ENCODE measurements around the gene TYROBP.

Gene TYROBP

DNA sequence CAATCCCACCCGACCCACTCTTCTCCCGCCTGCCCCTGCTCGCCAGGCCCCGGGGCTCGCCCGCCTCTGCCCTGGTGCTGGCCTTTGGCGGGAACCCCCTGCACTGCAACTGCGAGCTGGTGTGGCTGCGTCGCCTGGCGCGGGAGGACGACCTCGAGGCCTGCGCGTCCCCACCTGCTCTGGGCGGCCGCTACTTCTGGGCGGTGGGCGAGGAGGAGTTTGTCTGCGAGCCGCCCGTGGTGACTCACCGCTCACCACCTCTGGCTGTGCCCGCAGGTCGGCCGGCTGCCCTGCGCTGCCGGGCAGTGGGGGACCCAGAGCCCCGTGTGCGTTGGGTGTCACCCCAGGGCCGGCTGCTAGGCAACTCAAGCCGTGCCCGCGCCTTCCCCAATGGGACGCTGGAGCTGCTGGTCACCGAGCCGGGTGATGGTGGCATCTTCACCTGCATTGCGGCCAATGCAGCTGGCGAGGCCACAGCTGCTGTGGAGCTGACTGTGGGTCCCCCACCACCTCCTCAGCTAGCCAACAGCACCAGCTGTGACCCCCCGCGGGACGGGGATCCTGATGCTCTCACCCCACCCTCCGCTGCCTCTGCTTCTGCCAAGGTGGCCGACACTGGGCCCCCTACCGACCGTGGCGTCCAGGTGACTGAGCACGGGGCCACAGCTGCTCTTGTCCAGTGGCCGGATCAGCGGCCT is 32.1 kb upstream of the TYROBP start:
- H3K4me2 ChIP-seq (ENCODE audit: low read length) = no peak overlapping the region
- H3K9ac ChIP-seq (ENCODE audit: low read length) = no peak overlapping the region
- no peaks in the 10 kb centered on the region for H4K20me1 ChIP-seq (ENCODE audit: insufficient read depth, low read length)
- TF ChIP-seq, protein P1, sequence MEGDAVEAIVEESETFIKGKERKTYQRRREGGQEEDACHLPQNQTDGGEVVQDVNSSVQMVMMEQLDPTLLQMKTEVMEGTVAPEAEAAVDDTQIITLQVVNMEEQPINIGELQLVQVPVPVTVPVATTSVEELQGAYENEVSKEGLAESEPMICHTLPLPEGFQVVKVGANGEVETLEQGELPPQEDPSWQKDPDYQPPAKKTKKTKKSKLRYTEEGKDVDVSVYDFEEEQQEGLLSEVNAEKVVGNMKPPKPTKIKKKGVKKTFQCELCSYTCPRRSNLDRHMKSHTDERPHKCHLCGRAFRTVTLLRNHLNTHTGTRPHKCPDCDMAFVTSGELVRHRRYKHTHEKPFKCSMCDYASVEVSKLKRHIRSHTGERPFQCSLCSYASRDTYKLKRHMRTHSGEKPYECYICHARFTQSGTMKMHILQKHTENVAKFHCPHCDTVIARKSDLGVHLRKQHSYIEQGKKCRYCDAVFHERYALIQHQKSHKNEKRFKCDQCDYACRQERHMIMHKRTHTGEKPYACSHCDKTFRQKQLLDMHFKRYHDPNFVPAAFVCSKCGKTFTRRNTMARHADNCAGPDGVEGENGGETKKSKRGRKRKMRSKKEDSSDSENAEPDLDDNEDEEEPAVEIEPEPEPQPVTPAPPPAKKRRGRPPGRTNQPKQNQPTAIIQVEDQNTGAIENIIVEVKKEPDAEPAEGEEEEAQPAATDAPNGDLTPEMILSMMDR (IDR thresholded peaks at IDR 0.05; ENCODE audit: low read length) = no peak
- no peak for TF ChIP-seq EZH2 (IDR thresholded peaks at IDR 0.05; ENCODE audit: borderline replicate concordance, low read length)
- H3K27ac ChIP-seq (ENCODE audit: low read depth, low read length, poor library complexity, severe bottlenecking) = no peak overlapping the region
- no peaks in the 10 kb centered on the region for H3K79me2 ChIP-seq (ENCODE audit: insufficient read depth, low read length)
- H3K9me2 ChIP-seq (ENCODE audit: low read depth, low read length) = no peaks in the 10 kb centered on the region
- H3K36me3 ChIP-seq (ENCODE audit: insufficient read depth, low read length) = no peaks in the 10 kb centered on the region
- H3K4me3 ChIP-seq (ENCODE audit: low read depth, low read length, poor library complexity, severe bottlenecking) = no peak overlapping the region
- no peak overlapping the region for H2AFZ ChIP-seq (ENCODE audit: low read length)
- peaks cover 9% of the 10 kb centered on the region for H3K4me1 ChIP-seq (ENCODE audit: insufficient read depth, low read length, severe bottlenecking)
- no peaks in the 10 kb centered on the region for H3K9me3 ChIP-seq (ENCODE audit: low read length)
- peaks cover 5% of the 10 kb centered on the region; the same call in 1 of the 2 replicates for H3K27me3 ChIP-seq (ENCODE audit: insufficient read depth, low read length)
- no peaks in the 10 kb centered on the region for H3F3A ChIP-seq (ENCODE audit: insufficient read depth, low read length)

DNA sequence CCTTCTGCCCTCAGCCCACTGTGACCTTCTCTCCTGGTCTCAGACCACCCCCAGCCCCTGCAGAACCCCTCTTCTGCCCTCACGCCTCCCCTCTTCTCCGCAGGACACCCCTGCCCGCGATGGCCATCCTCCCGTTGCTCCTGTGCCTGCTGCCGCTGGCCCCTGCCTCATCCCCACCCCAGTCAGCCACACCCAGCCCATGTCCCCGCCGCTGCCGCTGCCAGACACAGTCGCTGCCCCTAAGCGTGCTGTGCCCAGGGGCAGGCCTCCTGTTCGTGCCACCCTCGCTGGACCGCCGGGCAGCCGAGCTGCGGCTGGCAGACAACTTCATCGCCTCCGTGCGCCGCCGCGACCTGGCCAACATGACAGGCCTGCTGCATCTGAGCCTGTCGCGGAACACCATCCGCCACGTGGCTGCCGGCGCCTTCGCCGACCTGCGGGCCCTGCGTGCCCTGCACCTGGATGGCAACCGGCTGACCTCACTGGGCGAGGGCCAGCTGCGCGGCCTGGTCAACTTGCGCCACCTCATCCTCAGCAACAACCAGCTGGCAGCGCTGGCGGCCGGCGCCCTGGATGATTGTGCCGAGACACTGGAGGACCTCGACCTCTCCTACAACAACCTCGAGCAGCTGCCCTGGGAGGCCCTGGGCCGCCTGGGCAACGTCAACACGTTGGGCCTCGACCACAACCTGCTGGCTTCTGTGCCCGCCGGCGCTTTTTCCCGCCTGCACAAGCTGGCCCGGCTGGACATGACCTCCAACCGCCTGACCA is 31.4 kb upstream of the TYROBP start:
- Histone ChIP-seq H3K27me3 (ENCODE audit: insufficient read depth, low read length) (peaks cover 5% of the 10 kb centered on the region; the same call in 1 of the 2 replicates), H3K9me3 (ENCODE audit: low read length) (no peaks in the 10 kb centered on the region), H3F3A (ENCODE audit: insufficient read depth, low read length) (no peaks in the 10 kb centered on the region), H3K4me3 (ENCODE audit: low read depth, low read length, poor library complexity, severe bottlenecking) (no peak overlapping the region), H3K27ac (ENCODE audit: low read depth, low read length, poor library complexity, severe bottlenecking) (no peak overlapping the region), H4K20me1 (ENCODE audit: insufficient read depth, low read length) (no peaks in the 10 kb centered on the region), H3K4me2 (ENCODE audit: low read length) (no peak overlapping the region), H3K36me3 (ENCODE audit: insufficient read depth, low read length) (no peaks in the 10 kb centered on the region), H3K9ac (ENCODE audit: low read length) (no peak overlapping the region), H2AFZ (ENCODE audit: low read length) (no peak overlapping the region), H3K9me2 (ENCODE audit: low read depth, low read length) (no peaks in the 10 kb centered on the region), H3K4me1 (ENCODE audit: insufficient read depth, low read length, severe bottlenecking) (peaks cover 9% of the 10 kb centered on the region), H3K79me2 (ENCODE audit: insufficient read depth, low read length) (no peaks in the 10 kb centered on the region)
- no peak for TF ChIP-seq EZH2 (IDR thresholded peaks at IDR 0.05; ENCODE audit: borderline replicate concordance, low read length)
- TF ChIP-seq, protein P1 (IDR thresholded peaks at IDR 0.05; ENCODE audit: low read length) = no peak

DNA sequence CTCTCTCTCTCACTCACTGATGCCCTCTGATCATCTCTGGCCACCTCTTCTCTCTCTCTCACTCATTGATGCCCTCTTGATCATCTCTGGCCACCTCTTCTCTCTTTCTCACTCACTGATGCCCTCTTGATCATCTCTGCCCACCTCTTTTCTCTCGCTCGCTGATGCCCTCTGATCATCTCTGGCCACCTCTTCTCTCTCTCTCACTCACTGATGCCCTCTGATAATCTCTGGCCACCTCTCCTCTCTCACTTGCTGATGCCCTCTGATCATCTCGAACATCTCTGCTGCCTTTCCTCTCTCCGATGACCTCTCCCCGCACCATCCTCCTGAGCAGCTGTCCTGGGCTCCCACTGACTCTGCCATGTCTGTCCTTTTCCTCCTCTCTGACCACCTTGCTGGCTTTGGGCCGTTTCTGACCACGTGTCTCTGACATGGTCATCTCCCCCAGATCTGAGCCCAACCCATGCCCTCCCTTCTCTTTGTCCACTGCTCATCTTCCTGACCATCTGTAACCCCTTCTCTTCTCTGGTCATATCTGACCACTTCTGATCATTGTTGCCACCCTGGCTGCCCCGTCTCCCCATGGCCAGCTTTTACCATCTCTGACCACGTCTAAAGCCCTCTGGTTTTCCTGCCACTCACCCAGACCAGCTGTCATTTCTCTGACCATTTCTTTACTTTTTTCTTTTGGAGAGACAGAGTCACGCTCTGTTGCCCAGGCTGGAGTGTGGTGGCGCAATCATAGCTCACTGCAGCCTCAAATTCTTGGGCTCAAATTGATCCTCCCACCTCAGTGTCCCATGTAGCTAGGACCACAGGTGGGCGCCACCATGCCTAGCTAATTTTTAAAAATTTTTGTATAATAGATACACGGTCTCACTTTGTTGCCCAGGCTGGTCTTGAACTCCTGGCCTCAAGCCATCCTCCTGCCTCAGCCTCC is 30.5 kb upstream of the TYROBP start:
- H3K4me3 ChIP-seq (ENCODE audit: low read depth, low read length, poor library complexity, severe bottlenecking) = no peak overlapping the region
- H3K9ac ChIP-seq (ENCODE audit: low read length) = no peak overlapping the region
- no peaks in the 10 kb centered on the region for H3F3A ChIP-seq (ENCODE audit: insufficient read depth, low read length)
- peaks cover 5% of the 10 kb centered on the region; the same call in 1 of the 2 replicates for H3K27me3 ChIP-seq (ENCODE audit: insufficient read depth, low read length)
- H3K27ac ChIP-seq (ENCODE audit: low read depth, low read length, poor library complexity, severe bottlenecking) = no peak overlapping the region
- peaks cover 9% of the 10 kb centered on the region for H3K4me1 ChIP-seq (ENCODE audit: insufficient read depth, low read length, severe bottlenecking)
- no peak for TF ChIP-seq EZH2 (IDR thresholded peaks at IDR 0.05; ENCODE audit: borderline replicate concordance, low read length)
- TF ChIP-seq, protein P1 (IDR thresholded peaks at IDR 0.05; ENCODE audit: low read length) = no peak
- H3K9me2 ChIP-seq (ENCODE audit: low read depth, low read length) = no peaks in the 10 kb centered on the region
- no peaks in the 10 kb centered on the region for H3K79me2 ChIP-seq (ENCODE audit: insufficient read depth, low read length)
- no peaks in the 10 kb centered on the region for H4K20me1 ChIP-seq (ENCODE audit: insufficient read depth, low read length)
- H3K9me3 ChIP-seq (ENCODE audit: low read length) = no peaks in the 10 kb centered on the region
- no peak overlapping the region for H2AFZ ChIP-seq (ENCODE audit: low read length)
- no peak overlapping the region for H3K4me2 ChIP-seq (ENCODE audit: low read length)
- no peaks in the 10 kb centered on the region for H3K36me3 ChIP-seq (ENCODE audit: insufficient read depth, low read length)

Data from OCI-LY1 (cell line).